HG03060 (cell line): ENCODE measurements around the gene DNAJC22.
"Not testable (repeated sequence)": the region's sequence is repeated elsewhere in the genome, so short reads cannot be mapped to it uniquely, and the experiment has no call there.

Experiments
- ATAC-seq: cut with Tn5 transposase; IDR thresholded peaks from one replicate; pipeline ENCODE4 v1.9.1; 2021; ENCODE audit warnings: low read depth, moderate number of reproducible peaks; ENCODE audit not compliant: unreplicated experiment

DNAJC22 gene

DNA sequence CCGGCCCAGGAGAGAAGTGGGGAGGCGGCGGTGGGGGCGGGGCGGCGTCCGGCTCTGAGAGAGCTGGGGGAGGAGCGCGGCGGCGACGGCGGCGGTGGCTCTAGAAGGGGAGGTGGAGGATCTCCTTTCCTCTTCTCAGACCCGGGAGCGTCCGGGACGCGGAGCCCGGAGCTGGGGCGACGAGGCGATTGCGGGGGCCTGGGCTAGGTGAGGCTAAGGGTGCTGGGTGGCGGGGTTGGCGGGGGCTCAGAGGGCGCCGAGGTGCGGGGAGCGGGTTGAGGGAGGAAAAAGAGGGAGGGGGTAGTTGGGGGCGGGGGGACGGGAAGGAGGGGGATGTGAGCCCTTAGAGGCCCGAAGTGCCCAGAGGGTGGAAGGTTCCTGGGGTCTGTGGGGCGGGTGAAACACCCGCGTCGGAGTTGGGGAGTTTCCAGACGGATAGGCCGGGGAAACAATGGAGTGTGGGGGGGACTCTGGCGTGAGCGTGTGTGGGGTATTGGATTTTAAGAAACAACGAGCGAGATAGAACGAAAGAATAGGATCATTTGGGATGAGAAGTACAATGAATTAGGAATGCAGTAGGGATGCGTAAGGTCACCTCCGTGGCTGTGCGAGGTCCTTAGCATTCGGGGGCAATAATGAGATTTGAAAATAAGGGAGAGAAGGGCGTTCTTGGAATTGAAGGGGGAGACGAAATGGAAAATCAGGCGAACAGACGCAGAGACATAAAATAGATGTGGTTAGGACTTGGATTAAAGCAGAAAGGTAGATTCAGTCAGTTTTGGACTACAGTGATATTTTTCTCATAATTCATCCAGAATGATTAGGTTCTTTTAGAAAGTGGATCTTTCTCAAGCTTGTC is 20.9 kb downstream of the DNAJC22 start, which contains the start of gene SPATS2:
TSS of gene SPATS2 (plus strand) at position 82 of the 859 bp plus-strand sequence. CDS start 93,551 bp downstream, outside the sequence.
- ATAC-seq, result no peak

DNA sequence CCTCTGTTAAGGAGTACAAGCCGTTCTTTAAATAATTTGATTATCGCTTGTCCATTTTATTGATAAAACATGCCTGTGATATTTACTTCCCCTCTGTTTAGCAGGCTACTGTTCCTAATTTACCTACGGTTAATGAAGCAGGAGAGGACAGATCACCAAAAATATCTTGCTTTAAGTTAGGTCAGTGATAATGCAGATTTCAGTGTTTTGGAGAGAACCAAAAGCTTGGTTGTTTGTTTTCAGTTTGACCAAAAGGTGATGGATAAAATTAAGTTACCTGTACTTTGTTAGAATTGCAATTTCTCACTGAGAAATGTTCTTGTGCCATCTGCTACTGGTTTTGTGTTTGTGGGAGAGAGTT is 21.5 kb downstream of the DNAJC22 start:
- ATAC-seq, result no peak

DNA sequence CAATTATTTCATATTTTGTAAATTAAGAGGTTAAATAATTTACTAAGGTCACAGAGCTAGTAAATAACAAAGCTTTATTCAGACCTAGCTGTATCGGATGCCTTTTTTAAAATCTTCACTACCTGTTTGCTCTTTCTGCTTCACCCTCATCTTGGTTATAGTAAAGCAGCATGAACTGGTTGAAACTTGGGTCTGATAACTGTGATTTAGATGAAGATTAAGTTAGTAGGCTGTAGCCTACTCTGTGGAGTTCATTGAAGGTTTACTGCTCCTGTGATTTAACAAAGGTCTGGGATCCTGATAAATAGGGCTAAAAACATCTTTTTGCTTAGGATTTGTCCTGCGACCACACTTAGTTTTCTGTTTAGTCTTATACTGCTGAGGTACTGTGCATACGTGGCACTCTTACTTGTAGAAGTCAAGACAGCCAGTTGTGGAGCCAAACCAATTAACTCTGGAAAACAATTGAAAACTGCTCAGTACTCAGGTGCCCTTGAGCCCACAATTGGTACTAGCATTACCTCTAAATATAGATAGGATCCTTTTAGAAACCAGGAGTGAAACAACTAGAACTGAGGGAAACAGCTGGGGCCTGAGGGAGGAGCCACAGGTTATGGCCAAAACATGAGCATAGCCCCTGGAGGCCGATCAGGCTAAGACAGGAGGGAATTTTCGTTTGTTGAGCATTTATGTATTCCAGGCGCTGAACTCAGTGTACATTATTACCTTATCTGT is 22.9 kb downstream of the DNAJC22 start:
- no peak for ATAC-seq

DNA sequence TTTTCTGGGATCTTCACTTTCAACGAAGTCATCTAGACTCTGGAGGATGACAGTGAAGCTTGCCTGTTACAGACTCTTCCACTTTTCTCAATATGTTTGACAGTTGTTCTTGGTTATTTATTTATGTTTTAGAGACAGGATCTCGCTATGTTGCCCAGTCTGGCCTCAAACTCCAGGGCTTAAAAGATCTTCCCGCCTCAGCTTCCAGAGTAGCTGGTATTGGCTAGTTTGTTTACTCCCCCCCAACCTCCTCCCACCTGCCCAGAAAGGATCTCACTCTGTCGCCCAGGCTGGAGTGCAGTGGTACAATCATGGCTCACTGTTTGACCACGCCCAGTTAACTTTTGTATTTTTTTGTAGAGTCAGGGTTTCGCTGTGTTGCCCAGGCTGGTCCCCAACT is 23.9 kb downstream of the DNAJC22 start:
- no peak for ATAC-seq

DNA sequence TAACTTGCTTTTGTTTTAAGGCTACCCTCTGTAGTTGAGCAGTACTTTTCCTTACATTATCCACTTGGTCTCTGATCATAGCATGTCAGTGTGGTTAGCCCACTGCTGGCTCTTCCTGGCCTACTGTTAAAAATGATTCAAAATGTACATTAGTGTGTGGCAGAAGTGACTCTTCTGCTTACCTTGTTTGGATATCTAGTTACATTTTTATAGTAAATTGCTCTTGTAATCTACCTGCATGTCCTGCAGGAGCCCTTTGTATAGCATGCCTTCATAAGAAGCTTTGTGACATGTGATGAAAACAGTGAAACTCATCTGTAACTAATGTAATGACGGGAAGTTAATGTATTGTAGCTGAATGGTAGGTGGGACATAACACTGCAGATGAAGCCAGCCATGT is 28.7 kb downstream of the DNAJC22 start:
- no peak for ATAC-seq

DNA sequence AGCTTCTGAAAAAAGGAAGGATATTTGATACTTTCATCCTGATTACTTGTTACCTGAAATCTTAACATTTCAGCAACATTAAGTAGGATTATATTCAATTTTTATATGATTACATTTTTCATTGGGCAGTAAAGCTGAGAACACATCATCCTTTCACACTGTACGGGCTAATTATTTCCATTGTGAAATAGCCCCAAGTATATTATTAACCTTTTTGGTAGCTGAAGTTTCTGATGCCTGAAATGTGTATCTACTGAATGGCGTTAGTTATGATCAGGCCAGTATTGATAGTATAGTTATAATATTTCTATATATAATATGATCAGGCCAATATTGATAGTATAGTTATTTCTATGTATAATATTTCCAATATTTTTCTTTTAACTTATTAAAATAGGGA is 30.7 kb downstream of the DNAJC22 start:
- ATAC-seq, result no peak

DNA sequence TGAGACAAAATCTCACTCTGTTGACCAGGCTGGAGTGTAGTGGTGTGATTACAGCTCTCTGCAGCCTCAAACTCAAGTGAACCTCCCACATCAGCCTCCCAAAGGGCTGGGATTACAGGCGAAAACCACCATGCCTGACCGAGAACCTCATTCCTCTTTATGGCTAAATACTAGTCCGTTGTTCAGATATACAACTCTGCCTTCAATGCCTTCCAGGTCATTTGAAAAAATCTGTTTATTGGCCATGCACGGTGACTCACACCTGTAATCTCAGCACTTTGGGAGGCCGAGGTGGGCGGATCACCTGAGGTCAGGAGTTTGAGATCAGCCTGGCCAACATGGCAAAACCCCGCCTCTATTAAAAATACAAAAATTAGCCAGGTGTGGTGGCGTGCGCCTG is 33.5 kb downstream of the DNAJC22 start:
- ATAC-seq, result not testable (repeated sequence)

DNA sequence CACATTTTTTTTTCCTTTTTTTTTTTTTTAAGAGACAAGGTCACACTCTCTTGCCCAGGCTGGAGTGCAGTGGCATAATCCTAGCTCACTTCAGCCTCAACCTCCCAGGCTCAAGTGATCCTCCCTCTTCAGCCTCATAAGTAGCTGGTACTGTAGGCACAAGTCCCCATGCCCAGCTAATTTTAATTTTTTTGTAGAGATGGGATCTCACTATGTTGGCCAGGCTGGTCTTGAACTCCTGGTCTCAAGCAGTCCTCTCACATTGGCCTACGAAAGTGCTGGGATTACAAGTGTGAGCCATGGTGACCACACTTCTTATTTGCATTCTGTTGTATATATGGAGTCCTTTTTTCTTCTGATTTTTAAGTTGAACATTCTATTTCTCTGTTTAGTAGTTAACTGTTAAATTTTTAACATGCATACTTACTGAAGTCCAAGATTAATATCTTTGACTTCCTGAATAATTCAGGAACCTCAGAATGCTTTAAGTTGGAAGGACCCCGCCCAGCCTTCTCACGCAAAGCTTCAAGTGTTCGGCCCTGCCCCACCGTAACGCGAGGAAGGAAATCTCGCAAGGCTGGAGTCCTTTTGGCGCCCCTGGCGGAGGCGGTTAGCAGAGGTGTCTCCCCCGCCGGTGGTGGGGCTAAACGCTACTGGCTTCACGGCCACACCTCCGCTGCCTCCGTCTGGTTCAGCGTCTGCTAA is 42.1 kb downstream of the DNAJC22 start:
- no peak for ATAC-seq

DNA sequence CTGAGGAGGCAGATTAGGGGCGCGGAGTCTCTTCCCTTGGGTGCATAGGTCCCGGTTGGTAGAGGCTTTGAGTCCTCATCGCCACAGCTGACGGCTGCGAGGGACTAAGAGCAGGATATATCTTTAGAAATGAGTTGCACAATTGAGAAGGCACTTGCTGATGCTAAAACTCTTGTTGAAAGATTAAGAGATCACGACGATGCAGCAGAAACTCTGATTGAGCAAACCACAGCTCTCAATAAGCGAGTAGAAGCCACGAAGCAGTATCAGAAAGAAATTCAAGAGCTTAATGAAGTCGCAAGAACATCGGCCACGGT is 42.7 kb downstream of the DNAJC22 start:
- no peak for ATAC-seq

DNA sequence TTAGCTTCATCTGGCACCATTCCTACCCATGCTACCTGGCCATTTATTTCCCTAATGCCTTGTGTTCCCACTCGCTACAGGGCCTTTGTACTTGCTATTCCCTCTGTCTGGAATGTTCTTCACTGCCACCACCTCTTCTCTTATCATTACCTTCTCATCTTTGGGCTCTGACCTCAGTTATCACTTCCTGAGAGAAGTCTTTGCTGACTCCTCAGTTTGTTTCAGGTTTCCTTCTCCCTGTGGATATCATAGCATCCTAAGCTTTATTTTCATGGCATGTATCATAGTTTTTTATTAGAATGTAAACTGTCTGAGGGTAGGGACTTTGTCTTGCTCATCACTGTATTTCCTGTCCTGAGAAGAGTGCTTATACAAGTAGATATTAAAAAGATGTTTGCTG is 50.3 kb downstream of the DNAJC22 start:
- no peak for ATAC-seq

DNA sequence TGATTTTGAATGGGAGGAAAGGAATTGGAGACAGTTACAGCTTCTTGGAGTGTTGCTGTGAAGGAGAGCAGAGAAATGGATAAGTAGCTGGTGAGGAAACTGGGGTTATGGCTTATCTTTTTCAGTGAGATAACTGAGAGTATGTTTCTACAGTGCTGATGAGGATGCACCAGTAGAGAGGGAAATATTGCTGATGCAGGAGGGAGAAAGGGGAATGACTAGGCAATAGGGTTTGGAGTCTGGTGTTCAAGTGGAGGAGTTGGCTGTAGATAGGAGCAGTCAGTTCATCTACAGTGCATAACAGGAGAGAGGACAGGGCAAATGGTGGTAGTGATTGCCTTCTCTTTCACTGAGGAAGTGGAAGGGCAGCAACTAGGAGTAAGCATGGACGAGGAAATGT is 53.6 kb downstream of the DNAJC22 start:
- no peak for ATAC-seq
